GM12892 (cell line): ENCODE results near the gene CASKIN2.

Experiments used
- POLR2A ChIP-seq: IDR thresholded peaks from 2 replicates; pipeline ENCODE4 v1.6.1; 2011; ENCODE audit warnings: low read depth, low read length, control low read depth
- POLR2AphosphoS5 ChIP-seq: IDR thresholded peaks from 2 replicates; pipeline ENCODE4 v1.6.1; 2011; ENCODE audit warnings: low read depth, low read length, control low read depth
- TAF1 ChIP-seq: IDR thresholded peaks from 2 replicates; pipeline ENCODE4 v1.6.1; 2011; ENCODE audit warnings: low read depth, mild to moderate bottlenecking, control low read depth, low read length, borderline replicate concordance

- no peak for TF ChIP-seq POLR2AphosphoS5
- peak; percentile 32; the same call in 1 of the 2 replicates for TF ChIP-seq POLR2A
- no peak for TF ChIP-seq TAF1
Measured at GRCh38 chr17:75524970-75525805, 9.9 kb upstream of the CASKIN2 start, which contains the start of gene LLGL2.
